ENCODE data around the gene TLE4. TPM values are rescaled to one million over a fixed set of nuclear protein-coding genes. Genes with fewer than 3 reads are reported as not detected.
A peak's percentile ranks its signal among the peaks of the same experiment; 100 is the strongest.

TLE4 gene
- total RNA-seq, 4 donors from 2014 or later, result 26.1 to 85.0 (median 43.0) TPM

- Histone ChIP-seq H3K4me1 (peaks cover 0 to 20% (median 8%) of the 10 kb centered on the region in 4 donors), H3K36me3 (no peaks in the 10 kb centered on the region), H3K27me3 (no peaks in the 10 kb centered on the region), H3K27ac (peak overlapping the region; percentile 85 to 96 (median 92)), H3K9me3 (no peaks in the 10 kb centered on the region), H3K4me3 (peak overlapping the region; percentile 83 to 95 (median 92))
- TF ChIP-seq POLR2A (IDR thresholded peaks at IDR 0.05), result no peak
- TF ChIP-seq, protein P1, sequence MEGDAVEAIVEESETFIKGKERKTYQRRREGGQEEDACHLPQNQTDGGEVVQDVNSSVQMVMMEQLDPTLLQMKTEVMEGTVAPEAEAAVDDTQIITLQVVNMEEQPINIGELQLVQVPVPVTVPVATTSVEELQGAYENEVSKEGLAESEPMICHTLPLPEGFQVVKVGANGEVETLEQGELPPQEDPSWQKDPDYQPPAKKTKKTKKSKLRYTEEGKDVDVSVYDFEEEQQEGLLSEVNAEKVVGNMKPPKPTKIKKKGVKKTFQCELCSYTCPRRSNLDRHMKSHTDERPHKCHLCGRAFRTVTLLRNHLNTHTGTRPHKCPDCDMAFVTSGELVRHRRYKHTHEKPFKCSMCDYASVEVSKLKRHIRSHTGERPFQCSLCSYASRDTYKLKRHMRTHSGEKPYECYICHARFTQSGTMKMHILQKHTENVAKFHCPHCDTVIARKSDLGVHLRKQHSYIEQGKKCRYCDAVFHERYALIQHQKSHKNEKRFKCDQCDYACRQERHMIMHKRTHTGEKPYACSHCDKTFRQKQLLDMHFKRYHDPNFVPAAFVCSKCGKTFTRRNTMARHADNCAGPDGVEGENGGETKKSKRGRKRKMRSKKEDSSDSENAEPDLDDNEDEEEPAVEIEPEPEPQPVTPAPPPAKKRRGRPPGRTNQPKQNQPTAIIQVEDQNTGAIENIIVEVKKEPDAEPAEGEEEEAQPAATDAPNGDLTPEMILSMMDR (IDR thresholded peaks at IDR 0.05), result peak in 1 of 6 experiments; percentile 17
- peak; percentile 54 to 79 (median 76) for DNase-seq
Observed at GRCh38 chr9:79572608-79573411, 1.0 kb downstream of the TLE4 start.

DNA sequence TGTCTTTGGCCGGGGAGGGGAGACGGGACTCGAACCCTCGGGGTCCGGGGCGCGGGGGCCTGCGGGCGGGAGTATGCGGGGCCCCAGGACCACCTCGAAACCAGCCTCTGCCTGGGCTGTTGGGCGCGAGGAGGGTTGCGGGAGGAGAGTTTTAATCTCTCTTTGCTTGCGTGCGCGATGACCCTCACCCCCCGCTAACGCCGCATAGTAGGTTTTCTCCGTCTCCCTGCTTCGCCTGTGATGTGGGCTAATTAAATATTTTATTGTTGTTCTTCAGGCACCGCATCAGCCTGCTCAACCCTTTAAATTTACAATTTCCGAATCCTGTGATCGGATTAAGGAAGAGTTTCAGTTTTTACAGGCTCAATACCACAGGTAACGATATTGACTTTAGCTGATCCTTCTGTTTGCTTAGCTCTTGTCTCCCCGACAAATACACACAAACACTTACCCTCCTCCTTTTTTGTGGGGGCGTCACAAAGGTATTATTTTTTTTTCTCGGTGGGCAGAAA, 1.7 kb downstream of the TLE4 start:
- no peaks in the 10 kb centered on the region for H3K27me3 ChIP-seq
- TF ChIP-seq POLR2A (IDR thresholded peaks at IDR 0.05), result no peak
- TF ChIP-seq, protein P1 (IDR thresholded peaks at IDR 0.05), result no peak
- no peaks in the 10 kb centered on the region for H3K9me3 ChIP-seq
- peak overlapping the region; percentile 85 to 96 (median 92) for H3K27ac ChIP-seq
- peak overlapping the region; percentile 83 to 95 (median 92) for H3K4me3 ChIP-seq
- peaks cover 0 to 20% (median 8%) of the 10 kb centered on the region in 4 donors for H3K4me1 ChIP-seq
- DNase-seq, result no peak
- H3K36me3 ChIP-seq, result no peaks in the 10 kb centered on the region

DNA sequence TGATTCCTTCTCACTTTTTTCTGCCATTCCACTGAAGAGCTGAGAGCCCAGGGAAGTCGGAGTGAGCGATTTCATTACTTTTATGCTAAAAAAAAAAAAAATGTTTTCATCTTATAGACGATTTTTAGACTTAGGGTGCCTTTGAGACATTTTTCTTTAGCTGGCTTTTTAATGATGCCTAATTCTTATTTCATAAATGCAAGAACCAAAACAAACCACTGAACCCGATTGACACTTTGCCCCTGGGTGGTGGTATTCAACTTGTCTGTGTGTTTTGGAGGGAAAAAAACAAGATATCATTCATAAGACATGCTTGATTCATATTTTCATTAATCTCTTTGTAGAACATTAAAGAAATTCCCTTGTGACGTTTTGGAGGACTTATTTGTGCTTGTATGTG, 2.4 kb downstream of the TLE4 start:
- Histone ChIP-seq H3K4me1 (peaks cover 0 to 20% (median 8%) of the 10 kb centered on the region in 4 donors), H3K27me3 (no peaks in the 10 kb centered on the region), H3K4me3 (peak overlapping the region in 3 of 4 donors; percentile 91 to 95 (median 94)), H3K36me3 (no peaks in the 10 kb centered on the region), H3K9me3 (no peaks in the 10 kb centered on the region), H3K27ac (peak overlapping the region in 1 of 4 donors; percentile 85)
- TF ChIP-seq POLR2A (IDR thresholded peaks at IDR 0.05), result no peak
- TF ChIP-seq, protein P1 (IDR thresholded peaks at IDR 0.05), result no peak
- no peak for DNase-seq

- Histone ChIP-seq H3K4me3 (peak overlapping the region in 1 of 4 donors; percentile 94), H3K4me1 (peaks cover 0 to 20% (median 8%) of the 10 kb centered on the region in 4 donors), H3K27me3 (no peaks in the 10 kb centered on the region), H3K36me3 (no peaks in the 10 kb centered on the region), H3K27ac (no peak overlapping the region), H3K9me3 (no peaks in the 10 kb centered on the region)
- DNase-seq, result no peak
- no peak for TF ChIP-seq POLR2A (IDR thresholded peaks at IDR 0.05)
- TF ChIP-seq, protein P1 (IDR thresholded peaks at IDR 0.05), result no peak
Observed at GRCh38 chr9:79574781-79575180, 3.0 kb downstream of the TLE4 start.

GRCh38 chr9:79575547-79575946, 3.8 kb downstream of the TLE4 start:
- Histone ChIP-seq H3K27me3 (no peaks in the 10 kb centered on the region), H3K27ac (no peak overlapping the region), H3K9me3 (no peaks in the 10 kb centered on the region), H3K4me3 (no peak overlapping the region), H3K36me3 (no peaks in the 10 kb centered on the region), H3K4me1 (peaks cover 0 to 13% (median 2%) of the 10 kb centered on the region in 4 donors)
- TF ChIP-seq, protein P1 (IDR thresholded peaks at IDR 0.05), result no peak
- DNase-seq, result no peak

Data from Peyer's patch (tissue), 4 donors.